Aorta (tissue), 5 donors: ENCODE results near the gene CDH20. TPM values are rescaled to one million over a fixed set of nuclear protein-coding genes. Genes with fewer than 3 reads are reported as not detected.

ENCODE experiments used
- ATAC-seq: fragments of 200-7000 bp; cut with Tn5 transposase; one replicate; pipeline ENCODE4 v1.9.1; 2022; ENCODE audit warnings: moderate library complexity; ENCODE audit not compliant: low FRiP score
- DNase-seq, 2 donors: peaks; one replicate each; pipeline ENCODE4 v3.0.0-alpha.2; 2020
- H3K27ac ChIP-seq, 2 donors: one replicate each; pipeline ENCODE4 v1.5.1; 2013; ENCODE audit warnings: low read length in 2 of 2, mild to moderate bottlenecking in 2 of 2, moderate library complexity in 2 of 2, control low read depth in 1 of 2, inconsistent platforms in 1 of 2, low read depth in 1 of 2
- H3K27me3 ChIP-seq, 2 donors: one replicate each; pipeline ENCODE4 v1.6.1; 2013; ENCODE audit warnings: control low read depth in 1 of 2, low read length in 1 of 2, mild to moderate bottlenecking in 1 of 2, moderate library complexity in 1 of 2; ENCODE audit not compliant: insufficient read depth in 2 of 2, control insufficient read depth in 1 of 2
- H3K36me3 ChIP-seq, 2 donors: one replicate each; pipeline ENCODE4 v1.6.1; 2013; ENCODE audit warnings: control low read depth in 1 of 2, low read length in 1 of 2, mild to moderate bottlenecking in 1 of 2; ENCODE audit not compliant: insufficient read depth in 2 of 2, control insufficient read depth in 1 of 2
- H3K4me1 ChIP-seq, 2 donors: one replicate each; pipeline ENCODE4 v1.6.1; 2013; ENCODE audit warnings: low read length in 2 of 2, control low read depth in 1 of 2, mild to moderate bottlenecking in 1 of 2, moderate library complexity in 1 of 2; ENCODE audit not compliant: insufficient read depth in 2 of 2, control insufficient read depth in 1 of 2
- H3K4me3 ChIP-seq, 2 donors: one replicate each; pipeline ENCODE4 v1.5.1; 2013; ENCODE audit warnings: low read length in 2 of 2, control low read depth in 1 of 2, mild to moderate bottlenecking in 1 of 2
- H3K9me3 ChIP-seq: one replicate; pipeline ENCODE4 v1.6.1; 2013; ENCODE audit warnings: mild to moderate bottlenecking, low read length; ENCODE audit not compliant: control insufficient read depth
- WGBS, 2 donors: extraction: QIAGEN DNeasy Blood & Tissue Kit; methylation state at CpG; one replicate each; pipeline ENCODE4 v1.1.7; 2013; 5-methylcytosine and 5-hydroxymethylcytosine counted together
- intact Hi-C, 2 donors: fragments of 100-400 bp; cut with DNase I; formaldehyde crosslinking; loops; one replicate each; pipeline versions ENCODE4 v1.14.2 to v1.15.0; 2022
- polyA plus RNA-seq, 2 donors: library from polyadenylated mRNA; stranded (reverse); fragments of 200-250 nt; gene quantifications; one replicate each; pipeline ENCODE4 v1.2.3, GENCODE V29; 2013
- total RNA-seq, 2 donors: library from RNA; stranded (reverse); fragmentation: NEBNext Ultra II Directional; extraction: Animal tissue kit (Norgen Biotek cat#: 25700); gene quantifications; one replicate each; pipeline ENCODE4 v1.2.1, GENCODE V29; 2021
- donor health status: healthy with polysubstance abuse.
- donor health status: Bipolar disorder and iron deficiency.
- donor health status: DM: no; HTN: no; CAD: no.
- donor health status: DM: no; HTN: no; CAD: no.
- donor health status: DM: yes; HTN: yes; CAD: no.

CDH20 gene
- total and polyA plus RNA-seq, 4 donors: 0.10 TPM; not detected in 3

GRCh38 chr18:61335684-61336555 is 2.7 kb downstream of the CDH20 start:
- 19 to 22% methylated on average over 10 of the region's 10 CpGs for WGBS, 2 donors
- no peak for ATAC-seq

DNA sequence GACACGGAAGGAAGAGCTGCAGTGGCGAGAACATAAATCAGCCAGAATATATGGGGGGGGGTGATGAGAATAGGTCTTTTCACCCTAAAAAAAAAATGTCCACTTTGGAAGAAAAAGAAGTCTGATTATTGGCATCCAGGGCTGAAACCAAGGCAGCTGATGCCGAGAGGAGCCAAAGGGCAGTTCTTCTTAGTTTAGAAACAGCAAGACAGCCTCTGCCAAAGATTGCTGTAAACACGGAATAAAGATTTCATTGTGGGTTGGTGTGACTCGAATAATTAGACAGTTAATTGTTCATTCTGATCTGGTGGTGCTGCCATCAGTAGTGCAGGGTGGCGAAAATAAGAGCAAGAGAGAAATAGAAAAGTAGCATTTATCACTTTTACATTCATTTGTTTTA is 3.5 kb downstream of the CDH20 start:
- Histone ChIP-seq H3K4me1 (no peaks in the 10 kb centered on the region), H3K27ac (no peak overlapping the region), H3K36me3 (no peaks in the 10 kb centered on the region), H3K27me3 (no peaks in the 10 kb centered on the region), H3K9me3 (no peaks in the 10 kb centered on the region), H3K4me3 (no peak overlapping the region)
- no peak for DNase-seq
- ATAC-seq: no peak
- 72 to 75% methylated on average over 6 of the region's 6 CpGs for WGBS, 2 donors
- intact Hi-C loops: no loop called here

More at GRCh38 chr18:61335684-61336555, 2.7 kb downstream of the CDH20 start:
- intact Hi-C loops: no loop called here
- Histone ChIP-seq H3K9me3 (no peaks in the 10 kb centered on the region), H3K4me3 (no peak overlapping the region), H3K27ac (no peak overlapping the region), H3K36me3 (no peaks in the 10 kb centered on the region), H3K4me1 (no peaks in the 10 kb centered on the region), H3K27me3 (no peaks in the 10 kb centered on the region)
- DNase-seq: no peak

DNA sequence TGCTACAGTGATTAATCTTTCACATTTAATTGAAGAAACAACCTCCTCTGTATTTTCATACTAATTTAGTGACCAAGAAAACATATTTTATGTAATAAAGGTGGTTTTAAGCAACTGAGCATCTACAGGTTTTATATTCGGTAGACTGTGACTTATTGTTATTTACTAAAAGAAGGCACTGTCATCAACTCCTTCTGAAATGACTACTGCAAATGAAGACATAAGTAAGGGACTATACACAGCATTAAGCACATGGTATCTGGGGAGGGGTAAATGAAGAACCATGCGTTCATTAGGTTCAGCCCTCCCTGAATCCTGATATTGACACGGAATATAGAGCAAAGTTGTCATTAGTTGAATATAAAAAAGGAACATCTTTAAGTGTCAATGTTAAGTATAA is 4.3 kb downstream of the CDH20 start:
- Histone ChIP-seq H3K4me1 (no peaks in the 10 kb centered on the region), H3K4me3 (no peak overlapping the region), H3K27ac (no peak overlapping the region), H3K36me3 (no peaks in the 10 kb centered on the region), H3K9me3 (no peaks in the 10 kb centered on the region), H3K27me3 (no peaks in the 10 kb centered on the region)
- intact Hi-C loops: no loop called here
- 85 to 88% methylated on average over 3 of the region's 3 CpGs for WGBS, 2 donors
- ATAC-seq: no peak
- no peak for DNase-seq

GRCh38 chr18:61340148-61340547 is 6.9 kb downstream of the CDH20 start:
- no peaks in the 10 kb centered on the region for H3K9me3 ChIP-seq
- WGBS, 2 donors: 0 to 3% methylated on average over 1 of the region's 1 CpG
- DNase-seq (no peak), ATAC-seq (no peak)
- no peaks in the 10 kb centered on the region for H3K4me1 ChIP-seq
- no peak overlapping the region for H3K27ac ChIP-seq
- H3K4me3 ChIP-seq: no peak overlapping the region
- intact Hi-C loops: no loop called here
- H3K27me3 ChIP-seq: peaks cover 0 to 2% of the 10 kb centered on the region in 2 donors
- no peaks in the 10 kb centered on the region for H3K36me3 ChIP-seq

DNA sequence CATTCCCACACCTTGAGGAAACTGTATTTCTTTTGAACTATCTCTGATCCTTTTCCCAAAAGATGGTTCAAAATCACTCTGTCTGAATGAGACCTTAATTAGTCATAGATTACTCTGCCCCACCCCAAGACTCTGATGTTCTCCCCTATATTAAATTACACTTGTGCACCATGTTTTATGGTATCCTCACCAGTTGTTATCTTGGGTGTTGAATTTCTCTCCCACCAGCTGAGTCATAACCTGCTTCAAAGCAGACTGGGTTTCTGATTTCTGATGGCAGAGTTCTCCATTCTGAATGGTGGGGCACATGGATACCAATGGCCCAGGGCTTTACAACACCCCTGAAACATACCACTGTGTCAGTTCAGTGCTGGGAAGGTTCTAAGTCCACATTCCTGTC is 15.0 kb downstream of the CDH20 start:
- Histone ChIP-seq H3K4me1 (no peaks in the 10 kb centered on the region), H3K9me3 (no peaks in the 10 kb centered on the region), H3K27ac (no peak overlapping the region), H3K4me3 (no peak overlapping the region), H3K36me3 (no peaks in the 10 kb centered on the region), H3K27me3 (no peaks in the 10 kb centered on the region)
- DNase-seq (no peak), ATAC-seq (no peak)
- intact Hi-C loops: no loop called here

DNA sequence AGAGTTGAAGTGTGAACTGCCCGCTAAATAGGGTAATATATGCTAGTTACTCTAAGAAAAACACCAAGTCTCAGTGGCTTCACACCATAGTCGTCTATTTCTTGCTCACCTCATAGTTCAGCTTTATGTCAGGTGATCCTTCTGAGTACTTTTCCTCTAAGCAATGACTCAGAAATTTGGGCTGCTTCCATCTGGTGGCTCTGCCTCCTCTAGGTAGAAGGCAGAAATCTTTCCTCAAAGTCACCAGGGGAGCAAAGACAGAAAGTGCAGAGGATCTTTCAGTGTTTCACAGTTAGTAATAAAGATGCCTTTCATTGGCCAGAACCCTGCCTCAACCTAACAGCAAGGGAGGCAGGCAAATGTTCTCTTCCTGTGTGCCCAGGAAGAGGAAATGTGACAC is 17.3 kb downstream of the CDH20 start:
- Histone ChIP-seq H3K9me3 (no peaks in the 10 kb centered on the region), H3K36me3 (no peaks in the 10 kb centered on the region), H3K4me1 (no peaks in the 10 kb centered on the region), H3K27ac (no peak overlapping the region), H3K27me3 (no peaks in the 10 kb centered on the region), H3K4me3 (no peak overlapping the region)
- intact Hi-C loops: no loop called here
- ATAC-seq: no peak
- WGBS, 2 donors: 69 to 70% methylated on average over 2 of the region's 2 CpGs
- no peak for DNase-seq

- intact Hi-C loops: no loop called here
- Histone ChIP-seq H3K27ac (no peak overlapping the region), H3K4me1 (no peaks in the 10 kb centered on the region), H3K4me3 (no peak overlapping the region), H3K9me3 (no peaks in the 10 kb centered on the region), H3K36me3 (no peaks in the 10 kb centered on the region), H3K27me3 (no peaks in the 10 kb centered on the region)
- 86 to 89% methylated on average over 1 of the region's 1 CpG for WGBS, 2 donors
- ATAC-seq: no peak
- DNase-seq: no peak
Measured at GRCh38 chr18:61352059-61352458, 18.8 kb downstream of the CDH20 start.

GRCh38 chr18:61352611-61353010 is 19.4 kb downstream of the CDH20 start:
- DNase-seq (no peak), ATAC-seq (no peak)
- Histone ChIP-seq H3K27ac (no peak overlapping the region), H3K27me3 (no peaks in the 10 kb centered on the region), H3K4me3 (no peak overlapping the region), H3K9me3 (no peaks in the 10 kb centered on the region), H3K4me1 (no peaks in the 10 kb centered on the region), H3K36me3 (no peaks in the 10 kb centered on the region)
- intact Hi-C loops: no loop called here
